HEK293 (cell line): ENCODE data around the gene KDM6A.

Experiments
- CTCF ChIA-PET: fragments of 350-600 bp; formaldehyde crosslinking; extraction: SDS; loops from one replicate; lab custom pipeline; 2021; ENCODE audit warnings: antibody characterized with exemption; lab: Yijun Ruan, JAX
- POLR2A ChIA-PET: fragments of 300-600 bp; formaldehyde crosslinking; extraction: SDS; loops from one replicate; lab custom pipeline; 2020; ENCODE audit warnings: antibody characterized with exemption, inconsistent platforms; lab: Yijun Ruan, JAX
- H3K27ac ChIP-seq: fragments of 200-500 bp; sonication (Bioruptor generic); 2 replicates; pipeline ENCODE4 v1.5.1; 2014; ENCODE audit warnings: low read depth, low read length, control low read depth, inconsistent platforms; ENCODE audit errors: extremely low read depth
- H3K36me3 ChIP-seq, 2 experiments: fragments of 200-500 bp in 1 of 2; sonication (Bioruptor generic) in 1 of 2; 1 replicate in 1 of 2; 2 replicates in 1 of 2; pipeline ENCODE4 v1.5.1; 2014 to 2017; ENCODE audit warnings: inconsistent platforms in 2 of 2, low read length in 2 of 2; ENCODE audit not compliant: control insufficient read depth in 2 of 2, insufficient read depth in 1 of 2
- H3K4me1 ChIP-seq: fragments of 200-500 bp; sonication (Bioruptor generic); 2 replicates; pipeline ENCODE4 v1.5.1; 2014; ENCODE audit warnings: mild to moderate bottlenecking, low read length, inconsistent platforms; ENCODE audit not compliant: control insufficient read depth, insufficient read depth
- H3K4me3 ChIP-seq: 2 replicates; pipeline ENCODE4 v1.5.1; 2011; ENCODE audit warnings: low read depth, mild to moderate bottlenecking, control low read depth, low read length, moderate library complexity
- H3K9me3 ChIP-seq: fragments of 200-500 bp; sonication (Bioruptor generic); 2 replicates; pipeline ENCODE4 v1.5.1; 2014; ENCODE audit warnings: low read depth, low read length, inconsistent platforms; ENCODE audit not compliant: control insufficient read depth, insufficient read depth
- ATF2 ChIP-seq: fragments of 450-650 bp; formaldehyde crosslinking; IDR thresholded peaks from 2 replicates; pipeline ENCODE4 v1.5.1; 2016; ENCODE audit warnings: missing biosample characterization, missing genetic modification characterization, low read depth
- BCL6B ChIP-seq: fragments of 450-650 bp; formaldehyde crosslinking; IDR thresholded peaks from 2 replicates; pipeline ENCODE4 v1.5.1; 2017; ENCODE audit warnings: missing biosample characterization, missing genetic modification characterization
- FEZF1 ChIP-seq: fragments of 450-650 bp; formaldehyde crosslinking; IDR thresholded peaks from 2 replicates; pipeline ENCODE4 v1.5.1; 2016; ENCODE audit warnings: missing biosample characterization, missing genetic modification characterization
- KLF17 ChIP-seq: fragments of 450-650 bp; formaldehyde crosslinking; IDR thresholded peaks from 2 replicates; pipeline ENCODE4 v1.5.1; 2016; ENCODE audit warnings: missing biosample characterization, missing genetic modification characterization
- KLF8 ChIP-seq: fragments of 450-650 bp; formaldehyde crosslinking; IDR thresholded peaks from 2 replicates; pipeline ENCODE4 v1.5.1; 2016; ENCODE audit warnings: missing biosample characterization, missing genetic modification characterization
- MZF1 ChIP-seq: fragments of 450-650 bp; formaldehyde crosslinking; IDR thresholded peaks from 2 replicates; pipeline ENCODE4 v1.5.1; 2017; ENCODE audit warnings: missing biosample characterization, missing genetic modification characterization, borderline replicate concordance
- OSR2 ChIP-seq: fragments of 450-650 bp; formaldehyde crosslinking; IDR thresholded peaks from 2 replicates; pipeline ENCODE4 v1.5.1; 2016; ENCODE audit warnings: missing biosample characterization, missing genetic modification characterization
- PBX3 ChIP-seq: sonication (generic); formaldehyde crosslinking; IDR thresholded peaks from 2 replicates; pipeline ENCODE4 v1.8.1; 2022; ENCODE audit warnings: mild to moderate bottlenecking, moderate library complexity, missing genetic modification reagents
- PRDM1 ChIP-seq: fragments of 450-650 bp; formaldehyde crosslinking; IDR thresholded peaks from 2 replicates; pipeline ENCODE4; 2016; ENCODE audit warnings: missing biosample characterization, missing genetic modification characterization
- PRDM10 ChIP-seq: fragments of 450-650 bp; formaldehyde crosslinking; IDR thresholded peaks from 2 replicates; pipeline ENCODE4 v1.5.1; 2016; ENCODE audit warnings: missing biosample characterization, missing genetic modification characterization
- SP2 ChIP-seq: fragments of 450-650 bp; formaldehyde crosslinking; IDR thresholded peaks from 2 replicates; pipeline ENCODE4 v1.5.1; 2016; ENCODE audit warnings: missing biosample characterization, missing genetic modification characterization
- SP3 ChIP-seq: fragments of 450-650 bp; formaldehyde crosslinking; IDR thresholded peaks from 2 replicates; pipeline ENCODE4 v1.5.1; 2016; ENCODE audit warnings: missing biosample characterization, missing genetic modification characterization
- ZBTB10 ChIP-seq: fragments of 450-650 bp; formaldehyde crosslinking; IDR thresholded peaks from 2 replicates; pipeline ENCODE4 v1.5.1; 2016; ENCODE audit warnings: missing biosample characterization, missing genetic modification characterization
- ZBTB17 ChIP-seq: fragments of 450-650 bp; formaldehyde crosslinking; IDR thresholded peaks from 2 replicates; pipeline ENCODE4 v1.5.1; 2016; ENCODE audit warnings: missing biosample characterization, missing genetic modification characterization
- ZBTB21 ChIP-seq: fragments of 450-650 bp; formaldehyde crosslinking; IDR thresholded peaks from 2 replicates; pipeline ENCODE4 v1.5.1; 2017; ENCODE audit warnings: missing biosample characterization, missing genetic modification characterization
- ZBTB26 ChIP-seq: fragments of 450-650 bp; formaldehyde crosslinking; optimal IDR thresholded peaks from 2 replicates; pipeline ENCODE3; 2016; ENCODE audit warnings: missing biosample characterization, mild to moderate bottlenecking, missing genetic modification characterization
- ZBTB8A ChIP-seq: fragments of 450-650 bp; formaldehyde crosslinking; IDR thresholded peaks from 2 replicates; pipeline ENCODE4 v1.5.1; 2016; ENCODE audit warnings: missing biosample characterization, missing genetic modification characterization
- ZNF132 ChIP-seq: fragments of 450-650 bp; formaldehyde crosslinking; IDR thresholded peaks from 2 replicates; pipeline ENCODE4 v1.5.1; 2017; ENCODE audit warnings: missing biosample characterization, missing genetic modification characterization, borderline replicate concordance
- ZNF184 ChIP-seq: fragments of 450-650 bp; IDR thresholded peaks from 2 replicates; pipeline ENCODE4 v1.5.1; 2018; ENCODE audit warnings: missing biosample characterization, mild to moderate bottlenecking, missing genetic modification characterization
- ZNF202 ChIP-seq: fragments of 450-650 bp; formaldehyde crosslinking; IDR thresholded peaks from 2 replicates; pipeline ENCODE4 v1.5.1; 2016; ENCODE audit warnings: missing biosample characterization, missing genetic modification characterization, borderline replicate concordance
- ZNF341 ChIP-seq: fragments of 450-650 bp; formaldehyde crosslinking; IDR thresholded peaks from 2 replicates; pipeline ENCODE4; 2016; ENCODE audit warnings: low read depth, missing biosample characterization, missing genetic modification characterization
- ZNF37A ChIP-seq: fragments of 450-650 bp; IDR thresholded peaks from 2 replicates; pipeline ENCODE4 v1.5.1; 2018; ENCODE audit warnings: missing biosample characterization, missing genetic modification characterization
- ZNF561 ChIP-seq: fragments of 450-650 bp; IDR thresholded peaks from 2 replicates; pipeline ENCODE4 v1.5.1; 2018; ENCODE audit warnings: missing biosample characterization, missing genetic modification characterization, borderline replicate concordance
- ZNF629 ChIP-seq: fragments of 450-650 bp; formaldehyde crosslinking; IDR thresholded peaks from 2 replicates; pipeline ENCODE4 v1.5.1; 2017; ENCODE audit warnings: missing biosample characterization, missing genetic modification characterization

Gene KDM6A

GRCh38 chrX:44872821-44873414 is at the start of gene KDM6A:
KDM6A (plus strand) TSS chrX:44873188; CDS start chrX:44873552, 364 bp downstream.
- H3K36me3 ChIP-seq: peaks cover 3 to 5% of the 10 kb centered on the region in 2 experiments
- H3K4me3 ChIP-seq: peak within 1 kb of the TSS; percentile 94
- H3K4me1 ChIP-seq: no peaks in the 10 kb centered on the region
- H3K27ac ChIP-seq: peak within 1 kb of the TSS; percentile 99
- ChIA-PET CTCF (no interaction called here), POLR2A (interaction anchor here (0.6 to 2.1 kb wide), 44 partner anchors 8 to 1513 kb away, joined by 3 to 13 read pairs (median 4); partner anchors contain the start of genes EFHC2 and FUNDC1)
- no peaks in the 10 kb centered on the region for H3K9me3 ChIP-seq
- TF ChIP-seq ZBTB21 (tag by site-specific recombination) (peak; percentile 82), BCL6B (tag by site-specific recombination) (no peak), ZBTB8A (tag by site-specific recombination) (peak; percentile 20), ZNF629 (tag by site-specific recombination) (peak; percentile 96), ZBTB17 (tag by site-specific recombination) (no peak), ZBTB10 (tag by site-specific recombination) (peak; percentile 93), KLF8 (tag by site-specific recombination) (peak; percentile 67), FEZF1 (tag by site-specific recombination) (peak; percentile 25), ZNF37A (tag by site-specific recombination) (0 out of 2 replicates have a peak, but pooled peaks have one; percentile 25), ZNF561 (tag by site-specific recombination) (no peak), SP3 (tag by site-specific recombination) (peak; percentile 92), PRDM1 (no peak), ZBTB26 (peak; percentile 39), PRDM10 (tag by site-specific recombination) (peak; percentile 67), ZNF341 (tag by site-specific recombination) (peak; percentile 71), PBX3 (peak; percentile 98), ZNF202 (tag by site-specific recombination) (no peak), ZNF132 (tag by site-specific recombination) (no peak), ATF2 (0 out of 2 replicates have a peak, but pooled peaks have one; percentile 43), ZNF184 (tag by site-specific recombination) (no peak), SP2 (tag by site-specific recombination) (peak; percentile 96), OSR2 (tag by site-specific recombination) (peak; percentile 30; the same call in 1 of the 2 replicates), KLF17 (tag by site-specific recombination) (peak; percentile 12; the same call in 1 of the 2 replicates), MZF1 (peak; percentile 35; the same call in 1 of the 2 replicates)
